UCSD-AML1 (cell line): ENCODE data around the gene BOC.

ENCODE experiments used
- DNase-seq: peaks from one replicate; lab custom pipeline; 2025; ENCODE audit not compliant: unreplicated experiment; lab: John Stamatoyannopoulos, UW

BOC gene

GRCh38 chr3:113223475-113224281, 12.3 kb downstream of the BOC start:
- peak; percentile 84 for DNase-seq

GRCh38 chr3:113225286-113225685, 13.9 kb downstream of the BOC start:
- DNase-seq, result no peak

- no peak for DNase-seq
Measured at GRCh38 chr3:113226491-113226890, 15.1 kb downstream of the BOC start.

- no peak for DNase-seq
Measured at GRCh38 chr3:113227146-113227545, 15.8 kb downstream of the BOC start.

GRCh38 chr3:113228498-113229286, 17.3 kb downstream of the BOC start:
- no peak for DNase-seq

- DNase-seq, result no peak
Measured at GRCh38 chr3:113231391-113231790, 20.0 kb downstream of the BOC start.

GRCh38 chr3:113231827-113232253, 20.5 kb downstream of the BOC start:
- no peak for DNase-seq

- DNase-seq, result no peak
Measured at GRCh38 chr3:113232342-113232741, 21.0 kb downstream of the BOC start.

- DNase-seq, result no peak
Measured at GRCh38 chr3:113233497-113233896, 22.1 kb downstream of the BOC start.

GRCh38 chr3:113234028-113234427, 22.7 kb downstream of the BOC start:
- no peak for DNase-seq

GRCh38 chr3:113234688-113235260, 23.4 kb downstream of the BOC start:
- no peak for DNase-seq

- no peak for DNase-seq
Measured at GRCh38 chr3:113238503-113238902, 27.1 kb downstream of the BOC start.

GRCh38 chr3:113240841-113241240, 29.5 kb downstream of the BOC start:
- peak; percentile 38 for DNase-seq

- DNase-seq, result peak; percentile 66
Measured at GRCh38 chr3:113241292-113242095, 30.1 kb downstream of the BOC start.

GRCh38 chr3:113242096-113242581, 30.8 kb downstream of the BOC start:
- no peak for DNase-seq

GRCh38 chr3:113243071-113243470, 31.7 kb downstream of the BOC start:
- no peak for DNase-seq

- DNase-seq, result no peak
Measured at GRCh38 chr3:113243846-113244245, 32.5 kb downstream of the BOC start.

- DNase-seq, result peak; percentile 20
Measured at GRCh38 chr3:113245761-113246161, 34.4 kb downstream of the BOC start.

GRCh38 chr3:113247068-113247467, 35.7 kb downstream of the BOC start:
- DNase-seq, result no peak

GRCh38 chr3:113247675-113248458, 36.5 kb downstream of the BOC start:
- no peak for DNase-seq
